LNCAP (cell line): Measurements from ENCODE around the gene OGT.

Source experiments
- CTCF ChIP-seq: fragments of 450-650 bp; IDR thresholded peaks from 2 replicates; pipeline ENCODE4 v1.5.1; 2017; ENCODE audit warnings: mild to moderate bottlenecking

The OGT gene

GRCh38 chrX:71617742-71618141 is 84.8 kb downstream of the OGT start:
- no peak for TF ChIP-seq CTCF

- no peak for TF ChIP-seq CTCF
Observed at GRCh38 chrX:71618303-71618721, 85.4 kb downstream of the OGT start, which contains the start of gene CXCR3. TSS of gene CXCR3 (minus strand) at chrX:71618511. CDS start at chrX:71618449, 62 bp downstream.

- no peak for TF ChIP-seq CTCF
Observed at GRCh38 chrX:71618787-71619186, 85.9 kb downstream of the OGT start.

- no peak for TF ChIP-seq CTCF
Observed at GRCh38 chrX:71619193-71619592, 86.3 kb downstream of the OGT start.

GRCh38 chrX:71619986-71620385 is 87.1 kb downstream of the OGT start:
- TF ChIP-seq CTCF: no peak

- TF ChIP-seq CTCF: no peak
Observed at GRCh38 chrX:71621603-71622002, 88.7 kb downstream of the OGT start.

- no peak for TF ChIP-seq CTCF
Observed at GRCh38 chrX:71622032-71622575, 89.2 kb downstream of the OGT start.
